IPS-15b (cell line): ENCODE measurements around the gene KCNK6.
"Not testable (repeated sequence)": the region's sequence is repeated elsewhere in the genome, so short reads cannot be mapped to it uniquely, and the experiment has no call there.

Experiments
- H3K27me3 ChIP-seq: one replicate; pipeline ENCODE4 v1.6.1; 2013; ENCODE audit warnings: low read length; ENCODE audit not compliant: control insufficient read depth, insufficient read depth
- H3K36me3 ChIP-seq: one replicate; pipeline ENCODE4 v1.6.1; 2013; ENCODE audit warnings: low read length; ENCODE audit not compliant: control insufficient read depth, insufficient read depth
- H3K4me1 ChIP-seq: one replicate; pipeline ENCODE4 v1.6.1; 2013; ENCODE audit warnings: mild to moderate bottlenecking, low read length; ENCODE audit not compliant: control insufficient read depth, insufficient read depth
- H3K4me3 ChIP-seq: one replicate; pipeline ENCODE4 v1.5.1; 2013; ENCODE audit warnings: low read depth, low read length
- H3K9ac ChIP-seq: one replicate; pipeline ENCODE4 v1.6.1; 2013; ENCODE audit warnings: low read depth, mild to moderate bottlenecking, low read length
- H3K9me3 ChIP-seq: one replicate; pipeline ENCODE4 v1.6.1; 2013; ENCODE audit warnings: mild to moderate bottlenecking, low read length; ENCODE audit not compliant: control insufficient read depth, insufficient read depth

KCNK6 gene

GRCh38 chr19:38333245-38333644 is 13.6 kb downstream of the KCNK6 start:
- Histone ChIP-seq H3K36me3 (peaks cover 2% of the 10 kb centered on the region), H3K4me3 (no peak overlapping the region), H3K4me1 (peaks cover 3% of the 10 kb centered on the region), H3K9ac (no peak overlapping the region), H3K27me3 (no peaks in the 10 kb centered on the region), H3K9me3 (no peaks in the 10 kb centered on the region)

GRCh38 chr19:38335949-38336637 is 16.4 kb downstream of the KCNK6 start:
- no peaks in the 10 kb centered on the region for H3K9me3 ChIP-seq
- H3K27me3 ChIP-seq = no peaks in the 10 kb centered on the region
- peaks cover 3% of the 10 kb centered on the region for H3K4me1 ChIP-seq
- H3K9ac ChIP-seq = no peak overlapping the region
- H3K36me3 ChIP-seq = no peaks in the 10 kb centered on the region
- peak overlapping the region; percentile 97 for H3K4me3 ChIP-seq

- H3K9me3 ChIP-seq = no peaks in the 10 kb centered on the region
- no peaks in the 10 kb centered on the region for H3K36me3 ChIP-seq
- H3K27me3 ChIP-seq = no peaks in the 10 kb centered on the region
- H3K4me3 ChIP-seq = peak overlapping the region; percentile 97
- peaks cover 3% of the 10 kb centered on the region for H3K4me1 ChIP-seq
- H3K9ac ChIP-seq = peak overlapping the region; percentile 24
Measured at GRCh38 chr19:38336638-38337359, 17.2 kb downstream of the KCNK6 start.

GRCh38 chr19:38337360-38337653 is 17.7 kb downstream of the KCNK6 start:
- Histone ChIP-seq H3K9ac (peak overlapping the region; percentile 24), H3K4me3 (peak overlapping the region; percentile 97), H3K36me3 (no peaks in the 10 kb centered on the region), H3K9me3 (no peaks in the 10 kb centered on the region), H3K27me3 (no peaks in the 10 kb centered on the region), H3K4me1 (peaks cover 3% of the 10 kb centered on the region)

- not testable (repeated sequence) for H3K4me1 ChIP-seq, H3K9me3 ChIP-seq, H3K36me3 ChIP-seq, H3K27me3 ChIP-seq, H3K4me3 ChIP-seq, H3K9ac ChIP-seq
Measured at GRCh38 chr19:38339011-38339410, 19.4 kb downstream of the KCNK6 start.

- Histone ChIP-seq H3K9ac (no peak overlapping the region), H3K36me3 (no peaks in the 10 kb centered on the region), H3K27me3 (no peaks in the 10 kb centered on the region), H3K4me1 (peaks cover 3% of the 10 kb centered on the region), H3K4me3 (no peak overlapping the region), H3K9me3 (no peaks in the 10 kb centered on the region)
Measured at GRCh38 chr19:38340927-38341326, 21.3 kb downstream of the KCNK6 start.

GRCh38 chr19:38346837-38347236 is 27.2 kb downstream of the KCNK6 start:
- no peaks in the 10 kb centered on the region for H3K36me3 ChIP-seq
- H3K9me3 ChIP-seq = no peaks in the 10 kb centered on the region
- no peaks in the 10 kb centered on the region for H3K4me1 ChIP-seq
- no peak overlapping the region for H3K4me3 ChIP-seq
- no peak overlapping the region for H3K9ac ChIP-seq
- H3K27me3 ChIP-seq = no peaks in the 10 kb centered on the region

GRCh38 chr19:38350883-38351282 is 31.2 kb downstream of the KCNK6 start:
- Histone ChIP-seq H3K9ac (no peak overlapping the region), H3K9me3 (no peaks in the 10 kb centered on the region), H3K27me3 (no peaks in the 10 kb centered on the region), H3K36me3 (no peaks in the 10 kb centered on the region), H3K4me1 (no peaks in the 10 kb centered on the region), H3K4me3 (no peak overlapping the region)

- H3K4me3 ChIP-seq = no peak overlapping the region
Measured at GRCh38 chr19:38351865-38352395, 32.3 kb downstream of the KCNK6 start.

GRCh38 chr19:38352611-38353010 is 33.0 kb downstream of the KCNK6 start:
- Histone ChIP-seq H3K9ac (no peak overlapping the region), H3K9me3 (no peaks in the 10 kb centered on the region), H3K4me1 (no peaks in the 10 kb centered on the region), H3K4me3 (no peak overlapping the region), H3K36me3 (no peaks in the 10 kb centered on the region), H3K27me3 (peaks cover 3% of the 10 kb centered on the region)

More at GRCh38 chr19:38351865-38352395, 32.3 kb downstream of the KCNK6 start:
- H3K9me3 ChIP-seq = no peaks in the 10 kb centered on the region
- no peak overlapping the region for H3K9ac ChIP-seq
- no peaks in the 10 kb centered on the region for H3K4me1 ChIP-seq
- H3K27me3 ChIP-seq = peaks cover 3% of the 10 kb centered on the region
- H3K36me3 ChIP-seq = no peaks in the 10 kb centered on the region

GRCh38 chr19:38355728-38356725 is 36.4 kb downstream of the KCNK6 start:
- Histone ChIP-seq H3K27me3 (peaks cover 31% of the 10 kb centered on the region), H3K4me3 (no peak overlapping the region), H3K4me1 (peaks cover 2% of the 10 kb centered on the region), H3K9me3 (no peaks in the 10 kb centered on the region), H3K36me3 (no peaks in the 10 kb centered on the region), H3K9ac (no peak overlapping the region)
